ENCODE results near the gene NOD2. TPM values are rescaled to one million over a fixed set of nuclear protein-coding genes. Genes with fewer than 3 reads are reported as not detected.
A peak's percentile ranks its signal among the peaks of the same experiment; 100 is the strongest.

The NOD2 gene
- total and polyA plus RNA-seq, 11 donors = 0.21 to 6.5 (median 0.74) TPM

DNA sequence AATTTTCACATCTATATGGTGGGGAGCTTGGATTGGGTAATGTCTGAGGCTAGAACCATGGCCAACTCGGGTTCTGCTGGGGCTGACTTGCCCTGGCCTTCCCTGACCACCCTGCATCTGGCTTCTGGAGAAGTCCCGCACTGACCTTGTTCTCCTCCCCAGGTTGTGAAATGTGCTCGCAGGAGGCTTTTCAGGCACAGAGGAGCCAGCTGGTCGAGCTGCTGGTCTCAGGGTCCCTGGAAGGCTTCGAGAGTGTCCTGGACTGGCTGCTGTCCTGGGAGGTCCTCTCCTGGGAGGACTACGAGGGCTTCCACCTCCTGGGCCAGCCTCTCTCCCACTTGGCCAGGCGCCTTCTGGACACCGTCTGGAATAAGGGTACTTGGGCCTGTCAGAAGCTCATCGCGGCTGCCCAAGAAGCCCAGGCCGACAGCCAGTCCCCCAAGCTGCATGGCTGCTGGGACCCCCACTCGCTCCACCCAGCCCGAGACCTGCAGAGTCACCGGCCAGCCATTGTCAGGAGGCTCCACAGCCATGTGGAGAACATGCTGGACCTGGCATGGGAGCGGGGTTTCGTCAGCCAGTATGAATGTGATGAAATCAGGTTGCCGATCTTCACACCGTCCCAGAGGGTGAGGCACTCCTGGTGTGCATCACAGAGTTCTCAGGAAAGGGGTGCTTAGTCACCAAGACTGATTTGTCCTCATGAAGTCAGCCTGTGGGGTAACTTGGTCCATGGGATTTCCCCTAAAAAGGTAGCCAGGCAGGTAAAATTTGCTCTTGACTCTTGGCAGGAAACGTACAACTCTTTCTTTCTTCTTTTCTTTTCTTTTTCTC lies 6.1 kb downstream of the NOD2 start:
- H3K9me3 ChIP-seq = peaks cover 0 to 12% (median 9%) of the 10 kb centered on the region in 12 donors
- intact Hi-C loops (cut with DNase I) = loop anchor here in 6 of 10 donors (5.0 to 10.0 kb wide), 2 partner anchors 43 to 45 kb away; partner anchors contain the start of gene CYLD (in 6 of the 6)
- no peak overlapping the region for H3K4me3 ChIP-seq
- TF ChIP-seq, protein P1, sequence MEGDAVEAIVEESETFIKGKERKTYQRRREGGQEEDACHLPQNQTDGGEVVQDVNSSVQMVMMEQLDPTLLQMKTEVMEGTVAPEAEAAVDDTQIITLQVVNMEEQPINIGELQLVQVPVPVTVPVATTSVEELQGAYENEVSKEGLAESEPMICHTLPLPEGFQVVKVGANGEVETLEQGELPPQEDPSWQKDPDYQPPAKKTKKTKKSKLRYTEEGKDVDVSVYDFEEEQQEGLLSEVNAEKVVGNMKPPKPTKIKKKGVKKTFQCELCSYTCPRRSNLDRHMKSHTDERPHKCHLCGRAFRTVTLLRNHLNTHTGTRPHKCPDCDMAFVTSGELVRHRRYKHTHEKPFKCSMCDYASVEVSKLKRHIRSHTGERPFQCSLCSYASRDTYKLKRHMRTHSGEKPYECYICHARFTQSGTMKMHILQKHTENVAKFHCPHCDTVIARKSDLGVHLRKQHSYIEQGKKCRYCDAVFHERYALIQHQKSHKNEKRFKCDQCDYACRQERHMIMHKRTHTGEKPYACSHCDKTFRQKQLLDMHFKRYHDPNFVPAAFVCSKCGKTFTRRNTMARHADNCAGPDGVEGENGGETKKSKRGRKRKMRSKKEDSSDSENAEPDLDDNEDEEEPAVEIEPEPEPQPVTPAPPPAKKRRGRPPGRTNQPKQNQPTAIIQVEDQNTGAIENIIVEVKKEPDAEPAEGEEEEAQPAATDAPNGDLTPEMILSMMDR (IDR thresholded peaks at IDR 0.05) = no peak
- no peak for TF ChIP-seq POLR2A (IDR thresholded peaks at IDR 0.05)
- no peaks in the 10 kb centered on the region for H3K27me3 ChIP-seq
- ATAC-seq (no peak), DNase-seq (no peak)
- peak overlapping the region in 1 of 12 donors; percentile 64 for H3K27ac ChIP-seq
- 82 to 91% (median 86%) methylated on average over 15 to 19 of the region's 19 CpGs for WGBS, 4 donors
- peaks cover 4 to 64% (median 25%) of the 10 kb centered on the region in 12 donors for H3K4me1 ChIP-seq
- H3K36me3 ChIP-seq = peaks cover 0 to 22% (median 0%) of the 10 kb centered on the region in 9 donors

DNA sequence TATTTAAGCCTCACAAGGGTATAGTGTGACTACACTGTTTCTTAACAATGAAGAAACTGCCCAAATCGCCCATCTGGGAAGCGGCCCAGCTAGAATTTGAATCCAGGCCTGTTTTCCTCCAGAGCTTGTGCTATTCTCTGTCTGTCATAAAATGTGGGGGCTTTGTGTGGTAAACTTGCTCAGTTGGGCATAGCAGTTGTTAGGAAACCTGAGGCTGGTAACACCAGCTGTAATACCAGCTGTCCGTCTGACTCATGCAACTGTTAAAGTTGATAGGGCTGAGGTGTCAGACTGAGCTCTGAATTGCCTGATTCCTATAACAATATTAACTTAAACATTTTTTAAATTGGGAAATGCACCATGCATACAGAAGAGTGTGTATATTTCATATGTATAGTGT lies 9.3 kb downstream of the NOD2 start:
- no peak for ATAC-seq
- H3K36me3 ChIP-seq = peaks cover 0 to 23% (median 0%) of the 10 kb centered on the region in 9 donors
- DNase-seq = no peak
- 92 to 95% (median 95%) methylated on average over 3 of the region's 3 CpGs for WGBS, 4 donors
- TF ChIP-seq POLR2A (IDR thresholded peaks at IDR 0.05) = no peak
- TF ChIP-seq, protein P1 (IDR thresholded peaks at IDR 0.05) = no peak
- H3K27ac ChIP-seq = no peak overlapping the region
- peaks cover 0 to 21% (median 13%) of the 10 kb centered on the region in 12 donors for H3K9me3 ChIP-seq
- intact Hi-C loops (cut with DNase I) = loop anchor here in 1 of 10 donors (5.0 kb wide), 1 partner anchor 40 kb away; the partner anchor contains the start of gene CYLD
- peaks cover 0 to 45% (median 8%) of the 10 kb centered on the region in 12 donors for H3K4me1 ChIP-seq
- H3K4me3 ChIP-seq = no peak overlapping the region
- no peaks in the 10 kb centered on the region for H3K27me3 ChIP-seq

DNA sequence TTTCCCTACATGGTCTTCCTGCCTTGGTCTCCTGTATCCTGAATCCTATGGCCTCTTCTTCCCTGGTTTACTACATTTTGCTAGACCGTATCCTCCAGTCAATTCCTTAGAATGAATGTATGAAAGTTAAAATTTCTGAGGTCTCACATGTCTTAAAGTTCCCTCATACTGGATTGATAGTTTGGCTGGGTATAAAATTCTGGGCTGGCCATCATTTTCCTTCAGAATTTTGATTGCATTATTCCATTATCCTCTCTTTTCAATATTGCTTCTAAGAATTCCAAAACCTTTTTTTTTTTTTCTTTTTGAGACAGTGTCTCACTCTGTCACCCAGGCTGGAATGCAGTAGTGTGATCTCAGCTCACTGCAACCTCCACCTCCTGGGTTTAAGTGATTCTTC lies 10.8 kb downstream of the NOD2 start:
- peaks cover 0 to 21% (median 13%) of the 10 kb centered on the region in 12 donors for H3K9me3 ChIP-seq
- intact Hi-C loops (cut with DNase I) = loop anchor here in 1 of 10 donors (5.0 kb wide), 1 partner anchor 38 kb away; the partner anchor contains the start of gene CYLD
- peaks cover 0 to 35% (median 0%) of the 10 kb centered on the region in 9 donors for H3K36me3 ChIP-seq
- no peak for DNase-seq
- no peak overlapping the region for H3K27ac ChIP-seq
- H3K4me3 ChIP-seq = no peak overlapping the region
- ATAC-seq = no peak
- WGBS, 4 donors = 85 to 94% (median 85%) methylated on average over 1 of the region's 1 CpG
- peaks cover 0 to 44% (median 0%) of the 10 kb centered on the region in 12 donors for H3K4me1 ChIP-seq
- no peaks in the 10 kb centered on the region for H3K27me3 ChIP-seq
- TF ChIP-seq, protein P1 (IDR thresholded peaks at IDR 0.05) = no peak
- no peak for TF ChIP-seq POLR2A (IDR thresholded peaks at IDR 0.05)

DNA sequence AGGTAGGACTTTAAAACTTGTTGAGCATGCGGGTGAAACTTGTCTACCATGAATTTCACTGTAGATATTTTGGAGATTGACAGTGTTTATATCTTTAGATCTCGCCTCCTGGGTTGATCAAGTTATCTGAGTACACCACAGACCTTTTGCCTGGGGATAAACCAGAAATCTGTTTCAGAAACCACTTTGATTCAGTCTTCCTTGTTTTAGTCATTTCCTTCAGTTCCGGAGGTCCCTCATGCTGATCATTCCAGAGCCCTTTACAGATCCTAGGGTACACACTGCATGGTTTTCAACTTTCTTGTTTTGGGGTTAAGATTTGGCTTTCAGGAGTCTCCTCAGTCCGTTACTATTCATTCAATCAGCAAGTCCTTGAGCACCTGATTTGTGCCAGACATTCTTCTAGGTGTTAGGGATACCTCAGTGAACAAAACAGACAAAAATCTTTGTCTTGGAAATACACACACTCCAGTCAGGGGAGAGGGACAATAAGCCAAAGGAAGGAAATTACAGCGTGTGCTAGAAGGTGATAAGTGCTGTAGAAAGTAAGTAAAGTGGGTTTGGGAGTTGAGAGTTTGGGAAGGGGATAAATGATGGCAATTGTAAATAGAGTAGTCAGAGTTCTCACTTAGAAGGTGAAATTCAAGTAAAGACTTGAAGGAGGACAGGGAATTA lies 12.2 kb downstream of the NOD2 start:
- intact Hi-C loops (cut with DNase I) = no loop called here
- Histone ChIP-seq H3K27me3 (no peaks in the 10 kb centered on the region), H3K4me1 (peaks cover 0 to 43% (median 0%) of the 10 kb centered on the region in 12 donors), H3K4me3 (no peak overlapping the region), H3K9me3 (peaks cover 0 to 21% (median 13%) of the 10 kb centered on the region in 12 donors), H3K36me3 (peaks cover 0 to 26% (median 0%) of the 10 kb centered on the region in 9 donors), H3K27ac (no peak overlapping the region)
- TF ChIP-seq POLR2A (IDR thresholded peaks at IDR 0.05) = no peak
- TF ChIP-seq, protein P1 (IDR thresholded peaks at IDR 0.05) = no peak
- WGBS, 4 donors = 59 to 74% (median 68%) methylated on average over 5 of the region's 5 CpGs
- no peak for ATAC-seq
- no peak for DNase-seq

All from heart left ventricle (tissue), 16 donors.